ENCODE data around the gene CRB2. TPM values are rescaled to one million over a fixed set of nuclear protein-coding genes. Genes with fewer than 3 reads are reported as not detected.

CRB2 gene
- total and polyA plus RNA-seq, 2 of the 13 experiments (the other 11 are each of a cell fraction or from before 2014, with no cell fraction given): 0.01 to 0.29 TPM

DNA sequence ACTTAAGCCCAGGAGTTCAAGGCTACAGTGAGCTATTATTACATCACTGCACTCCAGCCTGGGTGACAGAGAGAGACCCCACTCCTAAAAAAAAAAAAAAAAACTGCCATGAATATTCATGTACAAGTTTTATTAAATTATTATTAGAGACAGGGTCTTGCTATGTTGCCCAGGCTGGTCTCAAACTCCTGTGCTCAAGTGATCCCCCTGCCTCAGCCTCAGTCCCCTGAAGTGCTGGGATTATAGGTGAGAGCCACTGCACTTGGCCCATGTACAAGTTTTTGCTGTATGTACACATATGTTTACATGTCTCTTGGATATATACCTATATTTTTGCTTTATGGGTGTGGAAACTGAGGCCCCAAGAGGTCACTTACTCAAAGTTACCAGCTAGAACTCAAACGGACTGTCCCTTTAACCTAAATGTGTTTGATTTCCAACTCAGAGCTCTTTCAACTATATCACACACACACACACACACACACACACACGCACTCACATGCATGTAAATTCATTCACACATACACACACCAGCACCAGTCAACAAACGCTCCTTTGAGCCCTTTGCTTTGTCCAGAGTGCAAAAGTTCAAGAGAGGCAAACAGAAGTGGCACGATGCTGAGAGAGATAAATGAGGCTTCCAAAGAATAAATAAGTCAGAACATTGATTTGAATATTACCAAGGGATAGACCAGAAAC, 45.3 kb upstream of the CRB2 start:
- POLR2A ChIA-PET: interaction anchor here (1.4 kb wide), 1 partner anchor 10 kb away, joined by 3 read pairs; no protein-coding TSS in a partner anchor
- peak overlapping the region in 2 of 3 experiments; percentile 21 to 32; a peak in 3 of 6 replicates for H3K4me3 ChIP-seq (replicated peaks in 1 of 3; ENCODE audit: insufficient read depth in 1 of 3, low read depth in 2 of 3, low read length in 3 of 3)
- no peaks in the 10 kb centered on the region for H4K20me1 ChIP-seq (ENCODE audit: insufficient read depth, low read length)
- in situ Hi-C loops (cut with HindIII; ENCODE audit: extremely low pct_ligation_motif_present, low pct_unique_long_range_greater_than_20kb): no loop called here
- no peaks in the 10 kb centered on the region for H3K79me2 ChIP-seq (ENCODE audit: insufficient read depth, low read length)
- H3K36me3 ChIP-seq (replicated peaks in 1 of 2; ENCODE audit: control insufficient read depth in 1 of 2, insufficient read depth in 2 of 2, low read length in 2 of 2): no peaks in the 10 kb centered on the region
- no peak overlapping the region for H2AFZ ChIP-seq (ENCODE audit: low read length)
- H3K27ac ChIP-seq (ENCODE audit: extremely low read length, insufficient read depth, low read length): peak overlapping the region; percentile 61
- CTCF ChIA-PET (ENCODE audit: low intra/inter-chr PET ratio, low total read pairs): no interaction called here
- H3K9ac ChIP-seq (ENCODE audit: insufficient read depth, low read depth, low read length): no peak overlapping the region; the same call in 1 of the 2 replicates
- intact Hi-C loops (cut with micrococcal nuclease; ENCODE audit: unreplicated experiment): no loop called here
- 0% methylated on average over 4 of the region's 4 CpGs for WGBS (ENCODE audit: low lambda C conversion rate)
- H3K9me3 ChIP-seq (ENCODE audit: low read length): no peaks in the 10 kb centered on the region
- H3K27me3 ChIP-seq (ENCODE audit: control insufficient read depth in 1 of 2, insufficient read depth in 2 of 2, low read length in 2 of 2): peaks cover 0 to 4% of the 10 kb centered on the region in 2 experiments; a peak in 1 of 5 replicates
- peak overlapping the region; percentile 65 for H3K4me2 ChIP-seq (ENCODE audit: low read depth, low read length)
- peak; percentile 84 for DNase-seq (ENCODE audit: low spot score)
- peak; percentile 78 for ATAC-seq
- H3K4me1 ChIP-seq (ENCODE audit: insufficient read depth, low read length): peaks cover 56% of the 10 kb centered on the region
- no TSS peak for BruUV-seq (replicated peaks)
- FAIRE-seq: peak; percentile 76
- TF ChIP-seq AHR (CRISPR knock-in tag; IDR thresholded peaks at IDR 0.05) (no peak), ZNF251 (CRISPR knock-in tag; IDR thresholded peaks at IDR 0.05) (no peak), FOXO1 (CRISPR knock-in tag; IDR thresholded peaks at IDR 0.05) (peak; percentile 32; the same call in 1 of the 2 replicates), ZNF678 (CRISPR knock-in tag; IDR thresholded peaks at IDR 0.05) (no peak), EP300 (IDR thresholded peaks at IDR 0.05; ENCODE audit: low read depth in 2 of 2, low read length in 2 of 2) (peak in 1 of 2 experiments; percentile 58; a peak in 1 of 4 replicates), EP300 (CRISPR knock-in tag; IDR thresholded peaks at IDR 0.05; ENCODE audit: borderline replicate concordance) (no peak), ZNF619 (CRISPR knock-in tag; IDR thresholded peaks at IDR 0.05) (no peak), ZNF607 (CRISPR knock-in tag; IDR thresholded peaks at IDR 0.05; ENCODE audit: borderline replicate concordance) (no peak), IRF1 (CRISPR knock-in tag; IDR thresholded peaks at IDR 0.05; ENCODE audit: low read depth) (no peak), ZNF577 (CRISPR knock-in tag; IDR thresholded peaks at IDR 0.05; ENCODE audit: borderline replicate concordance, low read depth) (no peak), ZMYM3 (CRISPR knock-in tag; IDR thresholded peaks at IDR 0.05) (peak; percentile 68; the same call in 1 of the 2 replicates), ZSCAN29 (CRISPR knock-in tag; conservative IDR thresholded peaks at IDR 0.05) (no peak), BORCS8-MEF2B (CRISPR knock-in tag; IDR thresholded peaks at IDR 0.05) (no peak), SKI (IDR thresholded peaks at IDR 0.05; ENCODE audit: partially characterized antibody) (no peak), ZBTB25 (CRISPR knock-in tag; IDR thresholded peaks at IDR 0.05) (no peak), YEATS2 (CRISPR knock-in tag; IDR thresholded peaks at IDR 0.05; ENCODE audit: borderline replicate concordance) (no peak), BCLAF1 (IDR thresholded peaks at IDR 0.05) (no peak), TEAD3 (CRISPR knock-in tag; optimal IDR thresholded peaks at IDR 0.05; ENCODE audit: borderline replicate concordance) (peak; percentile 7), SALL1 (CRISPR knock-in tag; IDR thresholded peaks at IDR 0.05) (peak; percentile 73; the same call in 1 of the 2 replicates), NR2F6 (IDR thresholded peaks at IDR 0.05) (peak; percentile 75), NR2F6 (CRISPR knock-in tag; IDR thresholded peaks at IDR 0.05) (0 out of 2 replicates have a peak, but pooled peaks have one; percentile 46), ZNF776 (CRISPR knock-in tag; IDR thresholded peaks at IDR 0.05) (no peak), RFX1 (IDR thresholded peaks at IDR 0.05) (no peak)
